ENCODE measurements around the gene ASMTL. TPM values are rescaled to one million over a fixed set of nuclear protein-coding genes. Genes with fewer than 3 reads are reported as not detected.

Gene ASMTL
- total and polyA plus RNA-seq, 2 experiments from 2014 or later, result 10.1 to 31.0 TPM

- no peaks in the 10 kb centered on the region for H3K9me2 ChIP-seq (replicated peaks; ENCODE audit: insufficient read depth)
- no peak overlapping the region for H3K27ac ChIP-seq
- H4K20me1 ChIP-seq (ENCODE audit: insufficient read depth, poor library complexity, severe bottlenecking), result no peaks in the 10 kb centered on the region
- 91% methylated on average over 13 of the region's 15 CpGs for WGBS (ENCODE audit: low lambda C conversion rate, missing lambda C conversion rate)
- no peak overlapping the region for H3K4me2 ChIP-seq
- TF ChIP-seq EZH2phosphoT487 (IDR thresholded peaks at IDR 0.05; ENCODE audit: low read depth, severe bottlenecking, unreplicated experiment) (no peak), EZH2 (IDR thresholded peaks at IDR 0.05; ENCODE audit: borderline replicate concordance) (no peak), CTCF (IDR thresholded peaks at IDR 0.05; ENCODE audit: poor library complexity) (no peak)
- H3K4me1 ChIP-seq (ENCODE audit: insufficient read depth), result no peaks in the 10 kb centered on the region
- DNase-seq (ENCODE audit: low spot score), result no peak
- H3K4me3 ChIP-seq, result no peak overlapping the region
- H2AFZ ChIP-seq, result no peak overlapping the region
- peaks cover 16% of the 10 kb centered on the region for H3K79me2 ChIP-seq
- no peaks in the 10 kb centered on the region for H3K9me3 ChIP-seq (ENCODE audit: low read depth)
- no peaks in the 10 kb centered on the region for H3K27me3 ChIP-seq
- no peaks in the 10 kb centered on the region for H3K36me3 ChIP-seq (replicated peaks; ENCODE audit: insufficient read depth, low read depth)
Observed at GRCh38 chrX:1397001-1397400, 55.7 kb downstream of the ASMTL start.

- Histone ChIP-seq H3K79me2 (peaks cover 23% of the 10 kb centered on the region), H3K9me3 (ENCODE audit: low read depth) (no peaks in the 10 kb centered on the region), H4K20me1 (ENCODE audit: insufficient read depth, poor library complexity, severe bottlenecking) (peaks cover 7% of the 10 kb centered on the region), H3K4me1 (ENCODE audit: insufficient read depth) (peaks cover 3% of the 10 kb centered on the region), H2AFZ (no peak overlapping the region), H3K4me3 (no peak overlapping the region), H3K27ac (no peak overlapping the region), H3K27me3 (no peaks in the 10 kb centered on the region), H3K4me2 (no peak overlapping the region), H3K9me2 (replicated peaks; ENCODE audit: insufficient read depth) (no peaks in the 10 kb centered on the region), H3K36me3 (replicated peaks; ENCODE audit: insufficient read depth, low read depth) (no peaks in the 10 kb centered on the region)
- 98% methylated on average over 5 of the region's 5 CpGs for WGBS (ENCODE audit: low lambda C conversion rate, missing lambda C conversion rate)
- no peak for DNase-seq (ENCODE audit: low spot score)
- TF ChIP-seq EZH2 (IDR thresholded peaks at IDR 0.05; ENCODE audit: borderline replicate concordance), result no peak
- no peak for TF ChIP-seq EZH2phosphoT487 (IDR thresholded peaks at IDR 0.05; ENCODE audit: low read depth, severe bottlenecking, unreplicated experiment)
- no peak for TF ChIP-seq CTCF (IDR thresholded peaks at IDR 0.05; ENCODE audit: poor library complexity)
Observed at GRCh38 chrX:1395646-1396216, 57.0 kb downstream of the ASMTL start.

- Histone ChIP-seq H3K79me2 (peaks cover 31% of the 10 kb centered on the region), H3K9me2 (replicated peaks; ENCODE audit: insufficient read depth) (no peaks in the 10 kb centered on the region), H3K27me3 (no peaks in the 10 kb centered on the region), H3K4me3 (no peak overlapping the region), H3K4me1 (ENCODE audit: insufficient read depth) (peaks cover 11% of the 10 kb centered on the region), H3K36me3 (replicated peaks; ENCODE audit: insufficient read depth, low read depth) (no peaks in the 10 kb centered on the region), H3K27ac (no peak overlapping the region), H3K4me2 (peak overlapping the region; percentile 41), H2AFZ (no peak overlapping the region), H3K9me3 (ENCODE audit: low read depth) (no peaks in the 10 kb centered on the region), H4K20me1 (ENCODE audit: insufficient read depth, poor library complexity, severe bottlenecking) (peaks cover 15% of the 10 kb centered on the region)
- TF ChIP-seq EZH2 (IDR thresholded peaks at IDR 0.05; ENCODE audit: borderline replicate concordance), result no peak
- no peak for TF ChIP-seq CTCF (IDR thresholded peaks at IDR 0.05; ENCODE audit: poor library complexity)
- no peak for TF ChIP-seq EZH2phosphoT487 (IDR thresholded peaks at IDR 0.05; ENCODE audit: low read depth, severe bottlenecking, unreplicated experiment)
- WGBS (ENCODE audit: low lambda C conversion rate, missing lambda C conversion rate), result 95% methylated on average over 22 of the region's 22 CpGs
- DNase-seq (ENCODE audit: low spot score), result no peak
Observed at GRCh38 chrX:1394731-1395501, 57.8 kb downstream of the ASMTL start.

Measured in hepatocyte (in vitro differentiated cells).